ENCODE measurements around the gene L3MBTL4. TPM values are rescaled to one million over a fixed set of nuclear protein-coding genes. Genes with fewer than 3 reads are reported as not detected.
A peak's percentile ranks its signal among the peaks of the same experiment; 100 is the strongest.

The L3MBTL4 gene
- total RNA-seq, 1 donor from 2014 or later: 0.26 TPM

DNA sequence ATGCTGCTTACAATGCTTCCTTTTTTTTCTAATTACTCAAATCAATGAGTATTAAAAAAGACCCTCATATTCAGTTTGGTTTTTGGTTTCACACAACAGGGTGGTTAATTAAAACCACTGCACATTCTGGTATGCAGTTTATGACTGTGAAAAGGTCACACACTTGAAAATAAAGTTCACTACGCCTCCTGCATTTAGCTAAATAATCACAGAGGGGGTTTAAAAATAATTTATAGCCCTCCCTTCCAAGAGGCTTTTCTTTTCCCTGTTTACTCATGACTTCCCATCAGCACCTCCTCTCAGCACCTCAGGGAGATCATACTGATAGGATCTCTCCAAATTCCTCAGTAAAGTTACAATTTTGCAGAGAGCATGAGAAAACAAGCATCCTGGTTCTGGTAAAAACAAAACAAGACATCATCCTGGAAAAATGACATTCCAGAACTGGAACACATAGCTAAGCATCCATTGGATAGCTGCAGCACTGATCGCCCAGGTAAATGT lies 389.9 kb downstream of the L3MBTL4 start:
- Mint-ChIP-seq H3K27ac (no peak overlapping the region), H3K4me3 (no peak overlapping the region), H3K9me3 (no peaks in the 10 kb centered on the region), H3K36me3 (ENCODE audit: low read depth) (no peaks in the 10 kb centered on the region), H3K27me3 (peaks cover 7% of the 10 kb centered on the region), H3K4me1 (peaks cover 5% of the 10 kb centered on the region)
- intact Hi-C loops (cut with micrococcal nuclease): no loop called here
- DNase-seq: no peak

- intact Hi-C loops (cut with micrococcal nuclease): no loop called here
- Mint-ChIP-seq H3K4me3 (no peak overlapping the region), H3K27ac (no peak overlapping the region), H3K4me1 (peaks cover 5% of the 10 kb centered on the region), H3K9me3 (no peaks in the 10 kb centered on the region), H3K27me3 (peaks cover 7% of the 10 kb centered on the region), H3K36me3 (ENCODE audit: low read depth) (no peaks in the 10 kb centered on the region)
- no peak for DNase-seq
These were observed 391.2 kb downstream of the L3MBTL4 start for GRCh38 chr18:6023551-6023950.

GRCh38 chr18:6022845-6023244 lies 391.9 kb downstream of the L3MBTL4 start:
- intact Hi-C loops (cut with micrococcal nuclease): no loop called here
- Mint-ChIP-seq H3K27me3 (peaks cover 7% of the 10 kb centered on the region), H3K9me3 (no peaks in the 10 kb centered on the region), H3K4me3 (no peak overlapping the region), H3K27ac (no peak overlapping the region), H3K4me1 (peaks cover 5% of the 10 kb centered on the region), H3K36me3 (ENCODE audit: low read depth) (no peaks in the 10 kb centered on the region)
- no peak for DNase-seq

DNA sequence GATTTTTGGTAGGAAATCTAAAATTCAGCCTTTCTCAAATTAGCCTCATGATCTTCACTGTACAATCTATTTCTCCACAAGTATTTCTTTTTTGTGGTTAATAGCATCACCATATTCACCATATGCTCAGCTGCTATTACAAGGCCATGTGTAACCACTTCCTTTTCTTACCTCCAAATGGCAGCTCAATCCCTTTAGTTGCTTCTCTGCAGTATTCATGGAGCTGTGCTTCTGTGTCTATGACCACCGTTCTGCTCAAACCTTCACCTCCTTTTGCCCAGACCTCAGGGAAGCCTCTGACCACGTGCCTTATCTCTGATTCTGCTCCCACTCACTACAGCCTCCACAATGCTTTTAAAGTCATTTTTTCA lies 392.7 kb downstream of the L3MBTL4 start:
- H3K4me1 Mint-ChIP-seq: peaks cover 5% of the 10 kb centered on the region
- peaks cover 5% of the 10 kb centered on the region for H3K27me3 Mint-ChIP-seq
- no peaks in the 10 kb centered on the region for H3K36me3 Mint-ChIP-seq (ENCODE audit: low read depth)
- H3K4me3 Mint-ChIP-seq: no peak overlapping the region
- no peak for DNase-seq
- intact Hi-C loops (cut with micrococcal nuclease): no loop called here
- no peaks in the 10 kb centered on the region for H3K9me3 Mint-ChIP-seq
- H3K27ac Mint-ChIP-seq: no peak overlapping the region

- no peaks in the 10 kb centered on the region for H3K9me3 Mint-ChIP-seq
- intact Hi-C loops (cut with micrococcal nuclease): no loop called here
- H3K36me3 Mint-ChIP-seq (ENCODE audit: low read depth): no peaks in the 10 kb centered on the region
- no peak for DNase-seq
- no peak overlapping the region for H3K4me3 Mint-ChIP-seq
- H3K27me3 Mint-ChIP-seq: peaks cover 5% of the 10 kb centered on the region
- no peak overlapping the region for H3K27ac Mint-ChIP-seq
- H3K4me1 Mint-ChIP-seq: peaks cover 5% of the 10 kb centered on the region
These were observed 393.2 kb downstream of the L3MBTL4 start for GRCh38 chr18:6021306-6022073.

- Mint-ChIP-seq H3K4me1 (peaks cover 5% of the 10 kb centered on the region), H3K27me3 (no peaks in the 10 kb centered on the region), H3K9me3 (no peaks in the 10 kb centered on the region), H3K36me3 (ENCODE audit: low read depth) (no peaks in the 10 kb centered on the region), H3K27ac (no peak overlapping the region), H3K4me3 (no peak overlapping the region)
- intact Hi-C loops (cut with micrococcal nuclease): no loop called here
- no peak for DNase-seq
These were observed 396.0 kb downstream of the L3MBTL4 start for GRCh38 chr18:6018671-6019070.

GRCh38 chr18:6017171-6017570 lies 397.5 kb downstream of the L3MBTL4 start:
- Mint-ChIP-seq H3K36me3 (ENCODE audit: low read depth) (no peaks in the 10 kb centered on the region), H3K4me1 (peaks cover 4% of the 10 kb centered on the region), H3K27ac (no peak overlapping the region), H3K4me3 (no peak overlapping the region), H3K9me3 (no peaks in the 10 kb centered on the region), H3K27me3 (no peaks in the 10 kb centered on the region)
- intact Hi-C loops (cut with micrococcal nuclease): no loop called here
- no peak for DNase-seq

- H3K4me3 Mint-ChIP-seq: no peak overlapping the region
- H3K4me1 Mint-ChIP-seq: no peaks in the 10 kb centered on the region
- intact Hi-C loops (cut with micrococcal nuclease): no loop called here
- no peaks in the 10 kb centered on the region for H3K9me3 Mint-ChIP-seq
- no peaks in the 10 kb centered on the region for H3K27me3 Mint-ChIP-seq
- no peak for DNase-seq
- H3K36me3 Mint-ChIP-seq (ENCODE audit: low read depth): no peaks in the 10 kb centered on the region
- H3K27ac Mint-ChIP-seq: no peak overlapping the region
These were observed 399.3 kb downstream of the L3MBTL4 start for GRCh38 chr18:6015364-6015763.

- DNase-seq: no peak
- H3K4me3 Mint-ChIP-seq: no peak overlapping the region
- no peaks in the 10 kb centered on the region for H3K9me3 Mint-ChIP-seq
- H3K4me1 Mint-ChIP-seq: no peaks in the 10 kb centered on the region
- no peaks in the 10 kb centered on the region for H3K27me3 Mint-ChIP-seq
- intact Hi-C loops (cut with micrococcal nuclease): no loop called here
- no peaks in the 10 kb centered on the region for H3K36me3 Mint-ChIP-seq (ENCODE audit: low read depth)
- no peak overlapping the region for H3K27ac Mint-ChIP-seq
These were observed 401.4 kb downstream of the L3MBTL4 start for GRCh38 chr18:6013171-6013810.

DNA sequence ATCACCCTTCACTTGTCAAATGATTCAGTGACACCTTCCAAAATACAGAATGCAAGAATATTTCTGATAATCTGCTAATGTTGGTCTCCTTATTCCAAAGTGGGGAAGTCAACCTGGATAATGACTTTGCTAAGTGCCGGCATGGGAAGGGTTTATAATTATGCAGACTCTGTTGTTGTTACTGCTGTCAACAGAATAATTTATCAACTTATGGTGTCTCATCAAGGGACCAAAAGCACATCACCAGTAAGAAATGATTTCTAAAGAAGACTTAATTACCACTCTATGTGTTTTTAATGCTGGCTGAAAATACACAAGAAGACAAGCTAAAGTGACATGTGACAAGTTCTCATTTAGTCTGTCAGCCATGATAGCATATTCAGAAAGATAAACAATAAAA lies 403.8 kb downstream of the L3MBTL4 start:
- Mint-ChIP-seq H3K36me3 (ENCODE audit: low read depth) (no peaks in the 10 kb centered on the region), H3K9me3 (no peaks in the 10 kb centered on the region), H3K27me3 (peaks cover 2% of the 10 kb centered on the region), H3K27ac (no peak overlapping the region), H3K4me3 (no peak overlapping the region), H3K4me1 (no peaks in the 10 kb centered on the region)
- no peak for DNase-seq
- intact Hi-C loops (cut with micrococcal nuclease): no loop called here

- no peaks in the 10 kb centered on the region for H3K36me3 Mint-ChIP-seq (ENCODE audit: low read depth)
- no peak overlapping the region for H3K4me3 Mint-ChIP-seq
- H3K27me3 Mint-ChIP-seq: peaks cover 2% of the 10 kb centered on the region
- no peak overlapping the region for H3K27ac Mint-ChIP-seq
- intact Hi-C loops (cut with micrococcal nuclease): no loop called here
- no peaks in the 10 kb centered on the region for H3K9me3 Mint-ChIP-seq
- no peak for DNase-seq
- H3K4me1 Mint-ChIP-seq: peaks cover 2% of the 10 kb centered on the region
These were observed 404.4 kb downstream of the L3MBTL4 start for GRCh38 chr18:6010284-6010683.

DNA sequence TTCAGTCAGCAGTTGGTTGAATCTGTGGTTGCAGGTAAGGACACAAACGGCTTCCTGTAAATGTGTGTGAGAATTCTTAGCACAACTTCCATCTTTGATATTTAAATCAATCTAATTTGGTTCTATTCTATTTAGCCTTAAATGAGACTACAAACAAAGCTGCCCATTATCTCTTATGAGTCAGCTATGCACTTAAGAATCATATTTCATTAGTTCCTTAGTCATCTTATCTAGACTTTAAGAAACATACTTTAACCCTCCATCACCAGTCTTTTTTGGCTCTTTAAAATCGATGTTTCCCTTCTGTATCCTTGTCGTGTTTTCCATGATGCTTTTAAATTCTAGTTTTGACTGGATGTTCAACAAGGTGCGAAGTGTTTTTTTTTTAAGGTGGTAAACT lies 405.0 kb downstream of the L3MBTL4 start:
- Mint-ChIP-seq H3K9me3 (no peaks in the 10 kb centered on the region), H3K36me3 (ENCODE audit: low read depth) (no peaks in the 10 kb centered on the region), H3K4me1 (peaks cover 4% of the 10 kb centered on the region), H3K27me3 (peaks cover 2% of the 10 kb centered on the region), H3K4me3 (no peak overlapping the region), H3K27ac (no peak overlapping the region)
- DNase-seq: no peak
- intact Hi-C loops (cut with micrococcal nuclease): no loop called here

- DNase-seq: peak; percentile 73
- H3K27ac Mint-ChIP-seq: peak overlapping the region; percentile 76
- H3K36me3 Mint-ChIP-seq (ENCODE audit: low read depth): no peaks in the 10 kb centered on the region
- H3K9me3 Mint-ChIP-seq: peaks cover 7% of the 10 kb centered on the region
- no peak overlapping the region for H3K4me3 Mint-ChIP-seq
- peaks cover 14% of the 10 kb centered on the region for H3K4me1 Mint-ChIP-seq
- H3K27me3 Mint-ChIP-seq: peaks cover 7% of the 10 kb centered on the region
- intact Hi-C loops (cut with micrococcal nuclease): loop anchor here (1.0 kb wide), 1 partner anchor 29 kb away; no protein-coding TSS in a partner anchor
These were observed 410.0 kb downstream of the L3MBTL4 start for GRCh38 chr18:6004683-6005082.

DNA sequence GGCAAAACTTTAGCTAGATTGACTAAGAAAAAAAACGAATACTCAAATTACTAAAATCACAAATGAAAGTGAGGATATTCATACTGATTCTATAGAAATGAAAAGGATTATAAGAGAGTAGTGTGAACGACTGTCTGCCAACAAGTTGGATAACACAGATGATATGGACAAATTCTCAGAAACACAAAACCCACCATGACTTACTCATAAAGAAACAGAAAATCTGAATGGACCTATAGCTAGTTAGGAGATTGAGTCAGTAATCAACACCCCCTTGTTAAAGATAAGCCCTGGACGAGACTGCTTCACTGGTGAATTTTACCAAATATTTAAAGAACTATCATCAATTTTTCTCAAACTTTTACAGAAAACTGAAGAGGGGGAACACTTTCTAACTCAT lies 410.6 kb downstream of the L3MBTL4 start:
- DNase-seq: no peak
- Mint-ChIP-seq H3K36me3 (ENCODE audit: low read depth) (no peaks in the 10 kb centered on the region), H3K27me3 (peaks cover 7% of the 10 kb centered on the region), H3K27ac (peak overlapping the region; percentile 76), H3K9me3 (peaks cover 8% of the 10 kb centered on the region), H3K4me3 (peak overlapping the region; percentile 15), H3K4me1 (peaks cover 14% of the 10 kb centered on the region)
- intact Hi-C loops (cut with micrococcal nuclease): loop anchor here (1.0 kb wide), 1 partner anchor 29 kb away; no protein-coding TSS in a partner anchor

All from activated CD4-positive, alpha-beta T cell treated with anti-CD3 and anti-CD28 coated beads, Interleukin-2, amount 10 ng/mL, durations not matched to agents 24 days and 14 days (primary cell).